ENCODE results near the gene FADS3. TPM values are rescaled to one million over a fixed set of nuclear protein-coding genes. Genes with fewer than 3 reads are reported as not detected.

Gene FADS3
- total RNA-seq, 1 donor from 2014 or later: 117 TPM

DNA sequence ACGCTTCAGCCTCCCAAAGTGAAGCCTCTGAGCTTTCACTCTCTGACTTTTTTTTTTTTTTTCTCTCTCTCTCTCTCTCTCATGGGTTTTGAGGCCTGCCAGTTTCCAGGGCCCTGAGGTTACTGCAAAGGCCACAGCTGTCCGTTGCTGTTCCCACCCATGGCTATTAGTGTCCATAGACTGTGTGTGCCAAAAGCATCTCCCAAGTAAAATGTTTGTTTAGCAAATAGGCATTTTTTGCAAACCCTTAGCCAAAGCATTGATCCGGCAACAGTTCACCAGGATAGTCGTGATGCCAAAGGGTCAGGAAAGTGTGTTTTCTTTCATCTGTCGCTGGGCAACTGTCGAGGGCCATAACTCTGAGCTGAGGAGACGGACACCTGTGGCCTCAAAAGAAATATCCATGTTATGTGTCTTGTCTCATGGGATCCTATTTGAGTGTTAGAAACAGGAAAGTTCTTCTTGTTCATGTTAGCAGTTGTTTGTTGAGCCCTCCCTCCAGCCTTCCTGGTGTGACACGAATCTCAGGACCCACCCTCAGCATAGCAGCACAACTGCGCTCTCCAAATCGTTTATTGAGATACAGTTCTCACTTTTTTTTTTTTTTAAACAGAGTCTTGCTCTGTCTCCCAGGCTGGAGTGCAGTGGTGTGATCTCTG is 44.9 kb downstream of the FADS3 start:
- TF ChIP-seq, protein P1, sequence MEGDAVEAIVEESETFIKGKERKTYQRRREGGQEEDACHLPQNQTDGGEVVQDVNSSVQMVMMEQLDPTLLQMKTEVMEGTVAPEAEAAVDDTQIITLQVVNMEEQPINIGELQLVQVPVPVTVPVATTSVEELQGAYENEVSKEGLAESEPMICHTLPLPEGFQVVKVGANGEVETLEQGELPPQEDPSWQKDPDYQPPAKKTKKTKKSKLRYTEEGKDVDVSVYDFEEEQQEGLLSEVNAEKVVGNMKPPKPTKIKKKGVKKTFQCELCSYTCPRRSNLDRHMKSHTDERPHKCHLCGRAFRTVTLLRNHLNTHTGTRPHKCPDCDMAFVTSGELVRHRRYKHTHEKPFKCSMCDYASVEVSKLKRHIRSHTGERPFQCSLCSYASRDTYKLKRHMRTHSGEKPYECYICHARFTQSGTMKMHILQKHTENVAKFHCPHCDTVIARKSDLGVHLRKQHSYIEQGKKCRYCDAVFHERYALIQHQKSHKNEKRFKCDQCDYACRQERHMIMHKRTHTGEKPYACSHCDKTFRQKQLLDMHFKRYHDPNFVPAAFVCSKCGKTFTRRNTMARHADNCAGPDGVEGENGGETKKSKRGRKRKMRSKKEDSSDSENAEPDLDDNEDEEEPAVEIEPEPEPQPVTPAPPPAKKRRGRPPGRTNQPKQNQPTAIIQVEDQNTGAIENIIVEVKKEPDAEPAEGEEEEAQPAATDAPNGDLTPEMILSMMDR (IDR thresholded peaks at IDR 0.05): no peak
- no peak for DNase-seq (ENCODE audit: extremely low spot score, unreplicated experiment)
- H3K4me3 Mint-ChIP-seq (ENCODE audit: unreplicated experiment): no peak overlapping the region
- no peaks in the 10 kb centered on the region for H3K9me3 Mint-ChIP-seq (ENCODE audit: unreplicated experiment)
- peak overlapping the region; percentile 65 for H3K27ac Mint-ChIP-seq (ENCODE audit: unreplicated experiment)
- H3K27me3 Mint-ChIP-seq (ENCODE audit: unreplicated experiment): no peaks in the 10 kb centered on the region
- peaks cover 2% of the 10 kb centered on the region for H3K4me1 Mint-ChIP-seq (ENCODE audit: unreplicated experiment)
- peaks cover 33% of the 10 kb centered on the region for H3K36me3 Mint-ChIP-seq (ENCODE audit: unreplicated experiment)

GRCh38 chr11:61844909-61845565 is 46.3 kb downstream of the FADS3 start:
- Mint-ChIP-seq H3K4me3 (ENCODE audit: unreplicated experiment) (no peak overlapping the region), H3K4me1 (ENCODE audit: unreplicated experiment) (peaks cover 2% of the 10 kb centered on the region), H3K9me3 (ENCODE audit: unreplicated experiment) (no peaks in the 10 kb centered on the region), H3K36me3 (ENCODE audit: unreplicated experiment) (peaks cover 39% of the 10 kb centered on the region), H3K27me3 (ENCODE audit: unreplicated experiment) (no peaks in the 10 kb centered on the region), H3K27ac (ENCODE audit: unreplicated experiment) (no peak overlapping the region)
- no peak for DNase-seq (ENCODE audit: extremely low spot score, unreplicated experiment)
- TF ChIP-seq, protein P1 (IDR thresholded peaks at IDR 0.05): no peak

- Mint-ChIP-seq H3K4me3 (ENCODE audit: unreplicated experiment) (no peak overlapping the region), H3K36me3 (ENCODE audit: unreplicated experiment) (peaks cover 39% of the 10 kb centered on the region), H3K9me3 (ENCODE audit: unreplicated experiment) (no peaks in the 10 kb centered on the region), H3K4me1 (ENCODE audit: unreplicated experiment) (peaks cover 2% of the 10 kb centered on the region), H3K27me3 (ENCODE audit: unreplicated experiment) (no peaks in the 10 kb centered on the region), H3K27ac (ENCODE audit: unreplicated experiment) (no peak overlapping the region)
- DNase-seq (ENCODE audit: extremely low spot score, unreplicated experiment): no peak
- TF ChIP-seq, protein P1 (IDR thresholded peaks at IDR 0.05): no peak
These were observed 48.9 kb downstream of the FADS3 start for GRCh38 chr11:61842528-61842820.

- Mint-ChIP-seq H3K9me3 (ENCODE audit: unreplicated experiment) (no peaks in the 10 kb centered on the region), H3K4me1 (ENCODE audit: unreplicated experiment) (peaks cover 2% of the 10 kb centered on the region), H3K27me3 (ENCODE audit: unreplicated experiment) (no peaks in the 10 kb centered on the region), H3K36me3 (ENCODE audit: unreplicated experiment) (peaks cover 37% of the 10 kb centered on the region), H3K4me3 (ENCODE audit: unreplicated experiment) (no peak overlapping the region), H3K27ac (ENCODE audit: unreplicated experiment) (no peak overlapping the region)
- TF ChIP-seq, protein P1 (IDR thresholded peaks at IDR 0.05): no peak
- no peak for DNase-seq (ENCODE audit: extremely low spot score, unreplicated experiment)
These were observed 49.5 kb downstream of the FADS3 start for GRCh38 chr11:61841636-61842527.

- Mint-ChIP-seq H3K27ac (ENCODE audit: unreplicated experiment) (no peak overlapping the region), H3K36me3 (ENCODE audit: unreplicated experiment) (peaks cover 31% of the 10 kb centered on the region), H3K4me1 (ENCODE audit: unreplicated experiment) (peaks cover 6% of the 10 kb centered on the region), H3K27me3 (ENCODE audit: unreplicated experiment) (no peaks in the 10 kb centered on the region), H3K9me3 (ENCODE audit: unreplicated experiment) (no peaks in the 10 kb centered on the region), H3K4me3 (ENCODE audit: unreplicated experiment) (no peak overlapping the region)
- TF ChIP-seq, protein P1 (IDR thresholded peaks at IDR 0.05): no peak
- no peak for DNase-seq (ENCODE audit: extremely low spot score, unreplicated experiment)
These were observed 51.0 kb downstream of the FADS3 start for GRCh38 chr11:61840371-61840770.
